SK-N-SH (cell line): ENCODE measurements around the gene KISS1R. TPM values are rescaled to one million over a fixed set of nuclear protein-coding genes. Genes with fewer than 3 reads are reported as not detected.

Experiments used
- CTCF ChIA-PET: fragments of 300-600, 350-600 bp; formaldehyde crosslinking; extraction: SDS; loops from one replicate; lab custom pipeline; 2021; lab: Yijun Ruan, JAX
- POLR2A ChIA-PET: fragments of 350-600 bp; sonication (Branson Sonifier 250); formaldehyde crosslinking; extraction: SDS; loops from one replicate; lab custom pipeline; 2020; ENCODE audit warnings: antibody characterized with exemption, inconsistent platforms; lab: Yijun Ruan, JAX
- DNase-seq: peaks from one replicate; pipeline ENCODE4 v3.0.0; 2012
- H2AFZ ChIP-seq: fragments of 200-600 bp; sonication (generic); 2 replicates; pipeline ENCODE4 v1.8.1; 2016; ENCODE audit warnings: antibody characterized with exemption, mild to moderate bottlenecking, low read depth
- H3F3A ChIP-seq: fragments of 200-600 bp; sonication (generic); replicated peaks from 2 replicates; pipeline ENCODE3; 2016; ENCODE audit warnings: antibody characterized with exemption, mild to moderate bottlenecking; ENCODE audit not compliant: insufficient read depth
- H3K27ac ChIP-seq, 2 experiments: fragments of 200-500 bp in 1 of 2; fragments of 200-600 bp in 1 of 2; sonication (Bioruptor generic) in 1 of 2; sonication (generic), shearing (Covaris generic) in 1 of 2; 2 replicates each; pipeline versions ENCODE4 v1.5.1 to v1.6.1; 2014 to 2016; ENCODE audit warnings: low read depth in 2 of 2, inconsistent platforms in 1 of 2, low read length in 1 of 2, mild to moderate bottlenecking in 1 of 2, mixed read lengths in 1 of 2
- H3K27me3 ChIP-seq: fragments of 200-600 bp; sonication (generic), shearing (Covaris generic); 2 replicates; pipeline ENCODE4 v1.6.1; 2016; ENCODE audit warnings: mixed run types; ENCODE audit not compliant: insufficient read depth
- H3K36me3 ChIP-seq, 2 experiments: fragments of 200-500 bp in 1 of 2; fragments of 200-600 bp in 1 of 2; sonication (Bioruptor generic) in 1 of 2; sonication (generic) in 1 of 2; replicated peaks in 1 of 2; 2 replicates each; pipeline versions ENCODE3 to v1.5.1; 2014 to 2016; ENCODE audit warnings: low read length in 1 of 2, mild to moderate bottlenecking in 1 of 2; ENCODE audit not compliant: insufficient read depth in 2 of 2, control insufficient read depth in 1 of 2
- H3K4me1 ChIP-seq, 2 experiments: fragments of 200-500 bp in 1 of 2; fragments of 200-600 bp in 1 of 2; sonication (Bioruptor generic) in 1 of 2; sonication (generic), shearing (Covaris generic) in 1 of 2; 2 replicates each; pipeline versions ENCODE4 v1.5.1 to v1.6.1; 2014 to 2016; ENCODE audit warnings: low read depth in 1 of 2, low read length in 1 of 2, mixed run types in 1 of 2; ENCODE audit not compliant: insufficient read depth in 2 of 2, control insufficient read depth in 1 of 2
- H3K4me2 ChIP-seq: fragments of 200-600 bp; sonication (generic), shearing (Covaris generic); 2 replicates; pipeline ENCODE4 v1.6.1; 2017; ENCODE audit warnings: mixed run types
- H3K4me3 ChIP-seq, 2 experiments: fragments of 200-500 bp in 1 of 2; fragments of 200-600 bp in 1 of 2; sonication (Bioruptor generic) in 1 of 2; sonication (generic), shearing (Covaris generic) in 1 of 2; 2 replicates each; pipeline versions ENCODE4 v1.5.1 to v1.8.1; 2014 to 2016; ENCODE audit warnings: low read depth in 2 of 2, inconsistent platforms in 1 of 2, low read length in 1 of 2, mild to moderate bottlenecking in 1 of 2, mixed read lengths in 1 of 2, moderate library complexity in 1 of 2
- H3K79me2 ChIP-seq: fragments of 200-600 bp; sonication (generic); 2 replicates; pipeline ENCODE4 v1.8.1; 2017; ENCODE audit warnings: mild to moderate bottlenecking; ENCODE audit not compliant: insufficient read depth
- H3K9ac ChIP-seq: fragments of 200-600 bp; sonication (generic); 2 replicates; pipeline ENCODE4 v1.6.1; 2017; ENCODE audit warnings: mixed run types
- H3K9me2 ChIP-seq: fragments of 200-600 bp; sonication (generic); 2 replicates; pipeline ENCODE4 v1.6.1; 2017; ENCODE audit warnings: mixed run types
- H3K9me3 ChIP-seq: fragments of 200-600 bp; sonication (generic); 2 replicates; pipeline ENCODE4 v1.6.1; 2017; ENCODE audit warnings: mixed run types, mild to moderate bottlenecking, moderate library complexity
- H4K20me1 ChIP-seq: fragments of 200-600 bp; sonication (generic); 2 replicates; pipeline ENCODE4 v1.6.1; 2017; ENCODE audit warnings: mild to moderate bottlenecking, mixed run types; ENCODE audit not compliant: insufficient read depth
- CHD2 ChIP-seq: fragments of 150-350 bp; IDR thresholded peaks from 2 replicates; pipeline ENCODE4 v1.6.1; 2018; ENCODE audit warnings: low read length; ENCODE audit not compliant: partially characterized antibody
- EZH2phosphoT487 ChIP-seq: fragments of 200-600 bp; sonication (generic); IDR thresholded peaks from 2 replicates; pipeline ENCODE4 v1.6.1; 2017; ENCODE audit warnings: low read depth, mixed run types, mild to moderate bottlenecking, antibody characterized with exemption, moderate library complexity, borderline replicate concordance
- FOXM1 ChIP-seq: IDR thresholded peaks from 2 replicates; pipeline ENCODE4 v1.4.0; 2012; ENCODE audit warnings: low read depth, mild to moderate bottlenecking
- JUND ChIP-seq: IDR thresholded peaks from 2 replicates; pipeline ENCODE4 v1.4.0; 2012
- MXI1 ChIP-seq: IDR thresholded peaks from 2 replicates; pipeline ENCODE4 v1.6.1; 2012; ENCODE audit warnings: mild to moderate bottlenecking, low read depth, low read length, improper control_type of control experiment
- NRF1 ChIP-seq: IDR thresholded peaks from 2 replicates; pipeline ENCODE4 v1.6.1; 2012; ENCODE audit warnings: low read depth, mild to moderate bottlenecking, low read length
- POLR2AphosphoS5 ChIP-seq: IDR thresholded peaks from 2 replicates; pipeline ENCODE4 v1.6.1; 2012; ENCODE audit warnings: low read depth, low read length
- RCOR1 ChIP-seq: fragments of 150-350 bp; IDR thresholded peaks from 2 replicates; pipeline ENCODE4 v1.6.1; 2017; ENCODE audit warnings: antibody characterized with exemption, low read length
- RXRA ChIP-seq: IDR thresholded peaks from 2 replicates; pipeline ENCODE4 v1.4.0; 2012; ENCODE audit warnings: low read depth, mild to moderate bottlenecking, borderline replicate concordance
- SMC3 ChIP-seq: IDR thresholded peaks from 2 replicates; pipeline ENCODE4 v1.6.1; 2012; ENCODE audit warnings: low read depth, low read length, improper control_type of control experiment
- TAF1 ChIP-seq: IDR thresholded peaks from 2 replicates; pipeline ENCODE4 v1.6.1; 2012; ENCODE audit warnings: low read depth, mild to moderate bottlenecking, low read length, moderate library complexity, borderline replicate concordance
- TCF12 ChIP-seq: IDR thresholded peaks from 2 replicates; pipeline ENCODE4 v1.4.0; 2012
- WGBS: methylation state at CpG from one replicate; pipeline ENCODE4 v1.1.6; 2017; ENCODE audit warnings: low lambda C conversion rate; 5-methylcytosine and 5-hydroxymethylcytosine counted together
- polyA plus RNA-seq, 3 experiments: library from polyadenylated mRNA; depleted of rRNA; stranded (reverse); fragments of >200 nt; gene quantifications; 2 replicates each; pipeline ENCODE4 v1.2.3, GENCODE V29; 2012
- TF ChIP-seq, protein P1 (sequence below): fragments of 150-350 bp; IDR thresholded peaks from 2 replicates; pipeline ENCODE4 v1.6.1; 2016; ENCODE audit warnings: mild to moderate bottlenecking, low read depth, low read length
- TF ChIP-seq, protein P2 (sequence below): fragments of 150-350 bp; IDR thresholded peaks from 2 replicates; pipeline ENCODE4 v1.6.1; 2017; ENCODE audit warnings: antibody characterized with exemption, low read length, low read depth, borderline replicate concordance
- TF ChIP-seq, protein P3 (sequence below): IDR thresholded peaks from 2 replicates; pipeline ENCODE4 v1.4.0; 2012; ENCODE audit warnings: low read depth, borderline replicate concordance
- TF ChIP-seq, protein P4 (sequence below): IDR thresholded peaks from 2 replicates; pipeline ENCODE4 v1.6.1; 2012; ENCODE audit warnings: mild to moderate bottlenecking, low read depth, low read length, moderate library complexity

Gene KISS1R
- polyA plus RNA-seq, 1 of the 3 experiments (the other 2 are of a cell fraction), result not detected

DNA sequence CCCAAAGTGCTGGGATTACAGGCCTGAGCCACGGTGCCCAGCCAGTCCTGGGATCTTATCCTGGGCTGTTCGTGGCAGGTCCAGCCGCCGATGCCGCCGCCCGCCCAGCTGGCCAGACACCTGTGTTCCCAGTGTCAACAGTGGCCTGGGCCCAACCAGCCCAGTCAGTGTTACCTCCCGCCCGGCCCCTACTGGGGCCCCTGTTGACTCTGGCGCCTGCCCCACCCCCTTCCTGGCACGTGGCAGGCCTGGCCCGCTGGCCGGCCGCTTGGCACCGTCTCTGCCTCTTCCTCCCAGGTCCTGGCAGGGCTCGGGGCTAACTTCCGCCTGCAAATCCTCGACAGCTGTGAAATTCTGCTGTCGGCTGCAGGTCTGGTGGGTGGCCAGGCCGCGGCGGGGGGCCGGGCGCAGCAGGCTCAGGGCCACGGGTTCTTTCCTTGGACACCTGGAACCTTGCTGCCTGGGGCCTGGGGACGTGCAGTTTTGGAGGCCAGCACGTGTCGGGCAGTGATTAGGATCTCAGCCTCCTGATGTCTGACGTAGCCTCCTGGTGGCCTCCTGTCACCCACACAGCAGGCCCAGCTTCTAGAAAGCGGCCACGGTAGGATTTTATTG, 17.8 kb downstream of the KISS1R start (continued):
- TF ChIP-seq, protein P1, sequence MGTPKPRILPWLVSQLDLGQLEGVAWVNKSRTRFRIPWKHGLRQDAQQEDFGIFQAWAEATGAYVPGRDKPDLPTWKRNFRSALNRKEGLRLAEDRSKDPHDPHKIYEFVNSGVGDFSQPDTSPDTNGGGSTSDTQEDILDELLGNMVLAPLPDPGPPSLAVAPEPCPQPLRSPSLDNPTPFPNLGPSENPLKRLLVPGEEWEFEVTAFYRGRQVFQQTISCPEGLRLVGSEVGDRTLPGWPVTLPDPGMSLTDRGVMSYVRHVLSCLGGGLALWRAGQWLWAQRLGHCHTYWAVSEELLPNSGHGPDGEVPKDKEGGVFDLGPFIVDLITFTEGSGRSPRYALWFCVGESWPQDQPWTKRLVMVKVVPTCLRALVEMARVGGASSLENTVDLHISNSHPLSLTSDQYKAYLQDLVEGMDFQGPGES, result no peak
- no peak for TF ChIP-seq RXRA
- TF ChIP-seq TAF1, result no peak

DNA sequence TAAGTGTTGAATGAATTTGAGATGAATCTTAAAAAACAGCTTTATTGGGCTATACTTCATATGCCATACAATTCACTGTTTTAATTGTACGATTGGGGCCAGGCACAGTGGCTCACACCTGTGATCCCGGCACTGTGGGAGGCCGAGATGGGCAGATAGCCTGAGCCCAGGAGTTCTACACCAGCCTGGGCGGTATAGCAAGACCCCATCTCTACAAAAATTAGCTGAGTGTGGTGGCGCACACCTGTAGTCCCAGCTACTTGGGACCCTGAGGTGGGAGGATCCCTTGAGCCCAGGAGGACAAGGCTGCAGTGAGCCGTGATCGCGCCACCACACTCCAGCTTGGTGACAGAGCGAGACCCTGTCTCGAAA, 19.0 kb downstream of the KISS1R start:
- Histone ChIP-seq H3K9ac (no peak overlapping the region), H3K36me3 (no peaks in the 10 kb centered on the region), H3K4me3 (no peak overlapping the region), H3K27ac (peak overlapping the region in 1 of 2 experiments; percentile 0; a peak in 1 of 4 replicates), H4K20me1 (peaks cover 19% of the 10 kb centered on the region), H3K9me3 (no peaks in the 10 kb centered on the region), H3K27me3 (no peaks in the 10 kb centered on the region), H2AFZ (no peak overlapping the region), H3K79me2 (peaks cover 34% of the 10 kb centered on the region), H3F3A (peaks cover 8% of the 10 kb centered on the region), H3K4me1 (peaks cover 16 to 58% of the 10 kb centered on the region in 2 experiments; a peak in 3 of 4 replicates), H3K4me2 (no peak overlapping the region), H3K9me2 (no peaks in the 10 kb centered on the region)
- TF ChIP-seq CHD2 (no peak), RCOR1 (no peak), FOXM1 (no peak), NRF1 (no peak), POLR2AphosphoS5 (no peak)
- TF ChIP-seq, protein P2, sequence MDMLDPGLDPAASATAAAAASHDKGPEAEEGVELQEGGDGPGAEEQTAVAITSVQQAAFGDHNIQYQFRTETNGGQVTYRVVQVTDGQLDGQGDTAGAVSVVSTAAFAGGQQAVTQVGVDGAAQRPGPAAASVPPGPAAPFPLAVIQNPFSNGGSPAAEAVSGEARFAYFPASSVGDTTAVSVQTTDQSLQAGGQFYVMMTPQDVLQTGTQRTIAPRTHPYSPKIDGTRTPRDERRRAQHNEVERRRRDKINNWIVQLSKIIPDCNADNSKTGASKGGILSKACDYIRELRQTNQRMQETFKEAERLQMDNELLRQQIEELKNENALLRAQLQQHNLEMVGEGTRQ, result no peak
- TF ChIP-seq, protein P3, sequence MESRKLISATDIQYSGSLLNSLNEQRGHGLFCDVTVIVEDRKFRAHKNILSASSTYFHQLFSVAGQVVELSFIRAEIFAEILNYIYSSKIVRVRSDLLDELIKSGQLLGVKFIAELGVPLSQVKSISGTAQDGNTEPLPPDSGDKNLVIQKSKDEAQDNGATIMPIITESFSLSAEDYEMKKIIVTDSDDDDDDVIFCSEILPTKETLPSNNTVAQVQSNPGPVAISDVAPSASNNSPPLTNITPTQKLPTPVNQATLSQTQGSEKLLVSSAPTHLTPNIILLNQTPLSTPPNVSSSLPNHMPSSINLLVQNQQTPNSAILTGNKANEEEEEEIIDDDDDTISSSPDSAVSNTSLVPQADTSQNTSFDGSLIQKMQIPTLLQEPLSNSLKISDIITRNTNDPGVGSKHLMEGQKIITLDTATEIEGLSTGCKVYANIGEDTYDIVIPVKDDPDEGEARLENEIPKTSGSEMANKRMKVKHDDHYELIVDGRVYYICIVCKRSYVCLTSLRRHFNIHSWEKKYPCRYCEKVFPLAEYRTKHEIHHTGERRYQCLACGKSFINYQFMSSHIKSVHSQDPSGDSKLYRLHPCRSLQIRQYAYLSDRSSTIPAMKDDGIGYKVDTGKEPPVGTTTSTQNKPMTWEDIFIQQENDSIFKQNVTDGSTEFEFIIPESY, result no peak
- WGBS, result 97% methylated on average over 6 of the region's 10 CpGs
- no peak for DNase-seq
- CTCF ChIA-PET, result interaction anchor here (0.9 to 1.0 kb wide), 2 partner anchors 47 to 72 kb away, joined by 3 to 4 read pairs; no protein-coding TSS in a partner anchor
- POLR2A ChIA-PET, result interaction anchor here (0.9 kb wide), 1 partner anchor 48 kb away, joined by 3 read pairs; the partner anchor contains the start of gene WDR18

DNA sequence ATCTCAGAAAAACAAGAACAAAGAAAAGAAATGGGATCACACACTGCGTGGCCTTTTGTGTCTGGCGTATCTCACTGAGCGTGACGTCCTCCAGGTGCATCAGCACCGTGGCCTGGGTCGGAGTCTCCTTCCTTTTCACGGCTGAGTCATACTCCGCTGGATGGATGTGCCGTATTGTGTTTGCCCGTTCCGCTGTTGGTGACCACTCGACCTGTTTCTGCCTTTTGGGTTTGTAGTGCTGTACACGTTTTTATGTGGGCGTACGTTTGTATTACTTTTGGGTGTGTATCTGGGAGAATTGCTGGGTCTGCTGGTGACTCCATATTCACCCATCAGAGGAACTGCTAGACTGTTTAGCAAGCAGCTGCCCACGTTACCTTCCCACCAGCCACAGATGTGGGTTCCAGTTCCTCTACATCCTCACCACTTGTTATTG, 20.1 kb downstream of the KISS1R start:
- Histone ChIP-seq H3K79me2 (peaks cover 45% of the 10 kb centered on the region), H3K9me3 (no peaks in the 10 kb centered on the region), H3F3A (peaks cover 13% of the 10 kb centered on the region), H3K27ac (no peak overlapping the region; a peak in 1 of 4 replicates), H3K36me3 (no peaks in the 10 kb centered on the region), H4K20me1 (peaks cover 30% of the 10 kb centered on the region), H2AFZ (no peak overlapping the region), H3K9ac (no peak overlapping the region), H3K4me2 (no peak overlapping the region), H3K27me3 (no peaks in the 10 kb centered on the region), H3K4me3 (no peak overlapping the region), H3K4me1 (peaks cover 19 to 65% of the 10 kb centered on the region in 2 experiments; a peak in 3 of 4 replicates), H3K9me2 (no peaks in the 10 kb centered on the region)
- 94% methylated on average over 16 of the region's 16 CpGs for WGBS
- POLR2A ChIA-PET, result no interaction called here
- CTCF ChIA-PET, result no interaction called here
- no peak for DNase-seq
- TF ChIP-seq POLR2AphosphoS5, result no peak
- TF ChIP-seq TAF1, result no peak
- TF ChIP-seq TCF12, result no peak
- TF ChIP-seq, protein P4, sequence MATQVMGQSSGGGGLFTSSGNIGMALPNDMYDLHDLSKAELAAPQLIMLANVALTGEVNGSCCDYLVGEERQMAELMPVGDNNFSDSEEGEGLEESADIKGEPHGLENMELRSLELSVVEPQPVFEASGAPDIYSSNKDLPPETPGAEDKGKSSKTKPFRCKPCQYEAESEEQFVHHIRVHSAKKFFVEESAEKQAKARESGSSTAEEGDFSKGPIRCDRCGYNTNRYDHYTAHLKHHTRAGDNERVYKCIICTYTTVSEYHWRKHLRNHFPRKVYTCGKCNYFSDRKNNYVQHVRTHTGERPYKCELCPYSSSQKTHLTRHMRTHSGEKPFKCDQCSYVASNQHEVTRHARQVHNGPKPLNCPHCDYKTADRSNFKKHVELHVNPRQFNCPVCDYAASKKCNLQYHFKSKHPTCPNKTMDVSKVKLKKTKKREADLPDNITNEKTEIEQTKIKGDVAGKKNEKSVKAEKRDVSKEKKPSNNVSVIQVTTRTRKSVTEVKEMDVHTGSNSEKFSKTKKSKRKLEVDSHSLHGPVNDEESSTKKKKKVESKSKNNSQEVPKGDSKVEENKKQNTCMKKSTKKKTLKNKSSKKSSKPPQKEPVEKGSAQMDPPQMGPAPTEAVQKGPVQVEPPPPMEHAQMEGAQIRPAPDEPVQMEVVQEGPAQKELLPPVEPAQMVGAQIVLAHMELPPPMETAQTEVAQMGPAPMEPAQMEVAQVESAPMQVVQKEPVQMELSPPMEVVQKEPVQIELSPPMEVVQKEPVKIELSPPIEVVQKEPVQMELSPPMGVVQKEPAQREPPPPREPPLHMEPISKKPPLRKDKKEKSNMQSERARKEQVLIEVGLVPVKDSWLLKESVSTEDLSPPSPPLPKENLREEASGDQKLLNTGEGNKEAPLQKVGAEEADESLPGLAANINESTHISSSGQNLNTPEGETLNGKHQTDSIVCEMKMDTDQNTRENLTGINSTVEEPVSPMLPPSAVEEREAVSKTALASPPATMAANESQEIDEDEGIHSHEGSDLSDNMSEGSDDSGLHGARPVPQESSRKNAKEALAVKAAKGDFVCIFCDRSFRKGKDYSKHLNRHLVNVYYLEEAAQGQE, result no peak
- no peak for TF ChIP-seq MXI1
- no peak for TF ChIP-seq CHD2
- no peak for TF ChIP-seq SMC3
- TF ChIP-seq EZH2phosphoT487, result no peak
- TF ChIP-seq FOXM1, result no peak
- TF ChIP-seq JUND, result no peak
